NCI-H345 treated with DMSO at 0.1 percent for 48 hours (cell line): ENCODE measurements around the gene OR4D2.
A peak's percentile ranks its signal among the peaks of the same experiment; 100 is the strongest.

ENCODE experiments used
- DNase-seq: peaks from one replicate; lab custom pipeline; 2025; ENCODE audit not compliant: unreplicated experiment; lab: John Stamatoyannopoulos, UW

The OR4D2 gene

DNA sequence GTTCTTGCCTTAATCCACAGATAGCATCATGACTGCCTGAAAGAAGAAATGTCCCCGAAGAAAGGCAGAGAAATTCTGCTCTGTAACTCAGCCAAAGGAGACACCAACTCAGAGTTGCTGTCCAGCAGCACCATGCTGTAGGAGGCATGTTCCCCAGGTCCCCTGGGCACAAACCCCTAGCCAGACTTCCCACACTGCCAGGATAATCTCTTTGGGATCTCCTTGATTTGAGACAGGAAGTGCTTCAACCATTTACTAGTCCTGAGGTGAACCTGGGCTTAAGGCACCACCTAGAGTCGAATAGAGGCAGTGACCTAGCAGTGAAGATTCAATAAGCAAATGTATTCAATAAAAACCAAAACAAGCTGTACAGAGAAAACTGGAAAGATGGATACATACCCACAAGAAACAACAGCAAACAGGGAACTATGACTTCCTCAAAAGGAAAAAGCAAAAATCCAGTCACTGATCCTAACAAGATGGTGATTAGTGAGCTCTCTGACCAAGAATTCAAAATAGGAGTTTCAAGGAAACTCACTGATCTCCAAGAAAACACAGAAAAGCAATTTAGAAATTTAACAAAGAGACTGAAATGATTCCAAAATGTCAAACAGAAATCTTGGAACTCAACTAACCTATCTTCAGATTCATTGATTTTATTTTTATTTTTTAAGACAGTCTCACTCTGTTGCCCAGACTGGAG lies 5.7 kb downstream of the OR4D2 start:
- peak; percentile 6 for DNase-seq

DNA sequence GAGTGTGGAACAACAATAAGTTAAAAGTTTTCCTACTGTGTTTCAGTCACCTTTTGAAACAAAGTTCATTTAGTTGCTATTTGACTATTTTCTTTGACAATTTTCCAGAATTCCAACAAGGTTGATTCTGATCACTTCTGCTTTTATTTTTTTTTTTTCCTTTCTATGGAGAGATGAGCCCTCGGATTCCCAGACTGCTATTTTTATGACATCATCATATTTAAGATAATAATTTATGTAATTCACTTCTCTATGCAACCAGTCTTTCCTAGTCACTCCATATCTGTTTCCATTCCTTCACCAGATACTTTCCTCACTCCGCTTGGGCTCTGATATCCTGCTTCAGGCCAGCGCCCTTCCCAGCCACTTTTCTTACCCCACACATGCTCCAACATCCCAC lies 8.1 kb downstream of the OR4D2 start:
- no peak for DNase-seq

DNA sequence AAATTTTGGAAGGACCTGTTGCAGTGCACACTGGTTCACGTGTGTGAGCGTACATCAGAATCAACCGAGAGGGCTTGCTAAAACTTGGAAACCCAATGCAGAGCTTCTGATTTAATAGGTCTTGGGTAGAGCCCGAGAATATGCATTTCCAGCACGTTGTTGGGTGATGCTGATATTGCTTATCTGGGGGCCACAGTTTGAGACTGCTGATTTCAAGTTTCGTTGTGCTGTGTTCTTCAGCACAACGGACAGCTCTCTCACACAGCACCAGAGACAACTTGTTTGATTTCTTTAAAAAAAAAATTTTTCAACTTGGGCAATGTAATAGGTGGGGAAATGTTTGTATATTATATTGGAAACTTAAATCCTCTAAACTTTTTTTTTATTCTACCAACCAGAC lies 9.4 kb downstream of the OR4D2 start:
- no peak for DNase-seq

DNA sequence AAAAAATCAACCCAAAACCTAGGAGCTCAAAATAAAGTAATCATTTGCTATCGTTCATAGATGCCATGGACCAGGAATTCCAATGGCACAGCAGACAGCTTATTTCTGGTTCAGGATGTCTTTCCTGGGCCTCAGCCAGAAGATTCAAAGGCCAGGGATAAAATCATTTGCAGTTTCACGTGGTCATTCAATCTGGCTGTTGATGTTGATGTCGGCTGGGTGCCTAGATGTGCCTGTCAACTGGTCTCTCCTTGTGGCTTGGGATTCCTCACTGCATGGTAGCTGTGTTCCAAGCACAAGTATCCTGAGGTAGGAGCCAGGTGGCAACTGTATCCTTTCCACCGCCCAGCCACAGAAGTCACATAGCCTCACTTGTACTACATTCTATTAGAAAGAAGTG lies 15.0 kb downstream of the OR4D2 start:
- DNase-seq = no peak

GRCh38 chr17:58183514-58183913 lies 16.7 kb downstream of the OR4D2 start:
- DNase-seq = no peak

GRCh38 chr17:58184308-58184985 lies 17.7 kb downstream of the OR4D2 start:
- no peak for DNase-seq

- no peak for DNase-seq
Measured at GRCh38 chr17:58184986-58185761, 18.4 kb downstream of the OR4D2 start.

- no peak for DNase-seq
Measured at GRCh38 chr17:58186591-58186990, 19.8 kb downstream of the OR4D2 start.

DNA sequence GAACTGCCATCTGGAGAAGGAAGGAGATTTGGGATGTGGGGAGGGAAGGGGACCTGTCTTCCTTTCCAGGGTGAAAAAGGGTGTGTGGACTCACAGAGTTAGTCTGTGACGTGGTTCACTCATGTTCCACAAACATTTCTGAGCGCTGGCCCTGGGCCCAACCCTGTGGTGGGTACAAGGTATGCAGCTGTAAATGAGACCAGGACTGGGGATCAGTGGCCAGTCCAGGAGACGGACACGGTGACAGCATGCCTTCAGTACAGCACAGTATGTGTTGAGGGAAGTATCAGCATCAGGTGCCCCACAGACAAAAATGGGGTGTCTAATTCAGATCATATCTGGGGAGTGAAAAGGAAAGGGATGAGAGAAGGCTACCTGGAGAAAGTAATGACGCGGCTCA lies 20.3 kb downstream of the OR4D2 start:
- DNase-seq = no peak

- no peak for DNase-seq
Measured at GRCh38 chr17:58187675-58188074, 20.9 kb downstream of the OR4D2 start.

GRCh38 chr17:58189436-58190146 lies 22.8 kb downstream of the OR4D2 start:
- no peak for DNase-seq

GRCh38 chr17:58191241-58191896 lies 24.6 kb downstream of the OR4D2 start:
- DNase-seq = no peak

GRCh38 chr17:58192612-58193011 lies 25.8 kb downstream of the OR4D2 start, which contains the start of gene EPX:
Gene EPX, plus strand, starts transcription at chr17:58192726. Its CDS starts 121 bp downstream, at chr17:58192847.
- DNase-seq = no peak

DNA sequence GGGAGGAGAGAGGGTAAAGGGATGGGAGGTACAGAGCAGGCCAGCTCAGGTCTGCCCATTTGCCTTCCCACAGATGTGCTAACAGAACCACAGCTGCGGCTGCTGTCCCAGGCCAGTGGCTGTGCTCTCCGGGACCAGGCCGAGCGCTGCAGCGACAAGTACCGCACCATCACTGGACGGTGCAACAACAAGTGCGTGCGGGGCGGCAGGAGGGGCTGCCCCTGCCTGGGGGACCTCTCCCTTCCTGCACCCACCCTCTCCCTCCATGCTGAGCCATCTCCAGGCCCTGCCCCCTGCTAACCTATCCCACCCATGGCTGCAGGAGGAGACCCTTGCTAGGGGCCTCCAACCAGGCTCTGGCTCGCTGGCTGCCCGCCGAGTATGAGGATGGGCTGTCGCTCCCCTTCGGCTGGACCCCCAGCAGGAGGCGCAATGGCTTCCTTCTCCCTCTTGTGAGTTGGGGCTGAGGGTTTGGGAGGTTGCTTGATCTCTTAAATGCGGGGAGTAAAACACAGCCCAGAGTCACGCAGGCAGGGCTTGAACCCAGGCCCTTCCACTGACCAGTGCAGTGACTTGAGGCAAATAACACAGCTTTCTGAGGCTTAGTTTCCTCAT lies 27.0 kb downstream of the OR4D2 start:
- DNase-seq = no peak

GRCh38 chr17:58195518-58196123 lies 28.8 kb downstream of the OR4D2 start:
- no peak for DNase-seq

GRCh38 chr17:58196610-58197009 lies 29.8 kb downstream of the OR4D2 start:
- no peak for DNase-seq

- peak; percentile 0 for DNase-seq
Measured at GRCh38 chr17:58200024-58200633, 33.3 kb downstream of the OR4D2 start.

DNA sequence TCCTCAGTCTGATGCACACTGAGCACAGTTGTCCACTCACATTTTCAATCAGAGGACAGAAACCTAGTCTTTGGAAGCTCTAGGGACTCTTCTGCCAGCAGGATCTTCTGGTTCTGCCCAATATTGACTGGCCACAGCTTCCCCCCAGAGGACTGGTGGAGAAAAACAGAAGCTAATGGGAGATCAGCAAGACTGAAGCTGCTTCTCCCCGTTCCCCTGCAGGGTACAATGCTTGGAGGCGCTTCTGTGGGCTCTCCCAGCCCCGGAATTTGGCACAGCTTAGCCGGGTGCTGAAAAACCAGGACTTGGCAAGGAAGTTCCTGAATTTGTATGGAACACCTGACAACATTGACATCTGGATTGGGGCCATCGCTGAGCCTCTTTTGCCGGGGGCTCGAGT lies 36.1 kb downstream of the OR4D2 start:
- DNase-seq = no peak

GRCh38 chr17:58204796-58205195 lies 38.0 kb downstream of the OR4D2 start:
- no peak for DNase-seq

DNA sequence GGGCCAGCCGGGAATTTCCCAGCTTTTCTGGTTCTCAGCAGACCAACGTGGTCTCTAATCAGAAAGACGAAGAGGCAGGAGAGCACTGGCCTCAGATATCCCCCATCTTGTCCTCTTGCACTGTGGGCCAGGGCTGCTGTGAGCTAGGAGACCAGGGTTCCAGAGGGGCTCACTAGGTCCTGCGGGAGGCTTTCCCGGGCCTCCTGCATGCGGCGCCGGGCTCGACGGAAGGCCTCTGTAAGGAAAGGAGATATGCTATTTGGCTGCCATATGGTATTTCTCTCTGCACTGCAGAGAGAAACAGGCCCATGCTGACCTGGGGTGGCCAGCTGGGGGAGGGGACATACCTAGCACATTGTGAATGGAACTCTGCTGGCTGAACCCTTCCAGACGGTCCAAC lies 39.2 kb downstream of the OR4D2 start:
- no peak for DNase-seq
